IMR-90 (cell line): ENCODE results near the gene GUCY1A2. TPM values are rescaled to one million over a fixed set of nuclear protein-coding genes. Genes with fewer than 3 reads are reported as not detected.

Source experiments
- ATAC-seq: fragments of 200-7000 bp; cut with Tn5 transposase; 2 replicates; pipeline ENCODE4 v1.9.1; 2020; ENCODE audit warnings: low read depth, mild to moderate bottlenecking, moderate library complexity
- BruUV-seq: library from RNA; stranded (reverse); fragments of 400-500 nt; replicated peaks from 2 replicates; lab custom pipeline; 2021; lab: Mats Ljungman, UMichigan
- CTCF ChIA-PET: fragments of 300-600 bp; formaldehyde crosslinking; extraction: SDS; loops from one replicate; lab custom pipeline; 2021; ENCODE audit warnings: antibody characterized with exemption; lab: Yijun Ruan, JAX
- POLR2A ChIA-PET: fragments of 300-600 bp; sonication (Branson Sonifier 250); formaldehyde crosslinking; loops from one replicate; lab custom pipeline; 2022; ENCODE audit warnings: antibody characterized with exemption; ENCODE audit not compliant: unreplicated experiment; lab: Charles Lee
- DNase-seq: peaks from one replicate; pipeline ENCODE4 v3.0.0; 2013
- H2AFZ ChIP-seq: replicated peaks from 2 replicates; pipeline ENCODE3; 2013; ENCODE audit warnings: low read length, mild to moderate bottlenecking; ENCODE audit not compliant: poor library complexity
- H2AK5ac ChIP-seq: 2 replicates; pipeline ENCODE4 v1.6.1; 2013; ENCODE audit warnings: low read depth, low read length, inconsistent platforms
- H2AK9ac ChIP-seq: replicated peaks from 2 replicates; pipeline ENCODE3; 2013; ENCODE audit warnings: mild to moderate bottlenecking, low read depth, low read length, moderate library complexity; ENCODE audit not compliant: poor library complexity
- H2BK120ac ChIP-seq: 2 replicates; pipeline ENCODE4 v1.6.1; 2013; ENCODE audit warnings: low read depth, low read length, inconsistent platforms
- H2BK15ac ChIP-seq: 3 replicates; pipeline ENCODE4 v1.6.1; 2013; ENCODE audit warnings: low read depth, low read length, inconsistent platforms
- H2BK20ac ChIP-seq: 2 replicates; pipeline ENCODE4 v1.6.1; 2013; ENCODE audit warnings: low read depth, mild to moderate bottlenecking, inconsistent platforms, low read length, moderate library complexity
- H2BK5ac ChIP-seq: 2 replicates; pipeline ENCODE4 v1.6.1; 2013; ENCODE audit warnings: mild to moderate bottlenecking, low read depth, low read length, inconsistent platforms; ENCODE audit not compliant: poor library complexity, severe bottlenecking
- H3K14ac ChIP-seq: replicated peaks from 2 replicates; pipeline ENCODE4 v1.6.1; 2013; ENCODE audit warnings: low read depth, low read length, inconsistent platforms
- H3K18ac ChIP-seq: 2 replicates; pipeline ENCODE4 v1.6.1; 2013; ENCODE audit warnings: low read depth, low read length, control low read depth
- H3K23ac ChIP-seq: 2 replicates; pipeline ENCODE4 v1.6.1; 2013; ENCODE audit warnings: low read depth, low read length, inconsistent platforms
- H3K27ac ChIP-seq: 2 replicates; pipeline ENCODE4 v1.5.1; 2013; ENCODE audit warnings: mild to moderate bottlenecking, control low read depth, low read length; ENCODE audit not compliant: insufficient read depth
- H3K27me3 ChIP-seq: 2 replicates; pipeline ENCODE4 v1.6.1; 2013; ENCODE audit warnings: low read length; ENCODE audit not compliant: control insufficient read depth, insufficient read depth
- H3K36me3 ChIP-seq: 2 replicates; pipeline ENCODE4 v1.6.1; 2013; ENCODE audit warnings: low read length, mixed read lengths; ENCODE audit not compliant: control insufficient read depth, insufficient read depth
- H3K4ac ChIP-seq: 2 replicates; pipeline ENCODE4 v1.6.1; 2013; ENCODE audit warnings: low read depth, low read length, inconsistent platforms
- H3K4me1 ChIP-seq: 2 replicates; pipeline ENCODE4 v1.6.1; 2013; ENCODE audit warnings: low read length, mixed read lengths; ENCODE audit not compliant: control insufficient read depth, insufficient read depth
- H3K4me2 ChIP-seq: 2 replicates; pipeline ENCODE4 v1.6.1; 2013; ENCODE audit warnings: low read depth, mild to moderate bottlenecking, control low read depth, low read length, moderate library complexity
- H3K4me3 ChIP-seq: 2 replicates; pipeline ENCODE4 v1.5.1; 2013; ENCODE audit warnings: low read depth, mild to moderate bottlenecking, control low read depth, low read length, moderate library complexity; ENCODE audit not compliant: insufficient read depth
- H3K56ac ChIP-seq: 2 replicates; pipeline ENCODE4 v1.6.1; 2013; ENCODE audit warnings: low read length, inconsistent platforms; ENCODE audit not compliant: insufficient read depth; ENCODE audit errors: extremely low read depth
- H3K79me1 ChIP-seq, 2 experiments: 2 replicates each; pipeline ENCODE4 v1.6.1; 2013; ENCODE audit warnings: low read length in 2 of 2, inconsistent platforms in 1 of 2, low read depth in 1 of 2
- H3K9ac ChIP-seq: 2 replicates; pipeline ENCODE4 v1.6.1; 2013; ENCODE audit warnings: low read depth, low read length, control low read depth
- H3K9me1 ChIP-seq: 2 replicates; pipeline ENCODE4 v1.6.1; 2013; ENCODE audit warnings: low read length, inconsistent platforms; ENCODE audit not compliant: insufficient read depth
- H3K9me3 ChIP-seq: 2 replicates; pipeline ENCODE4 v1.6.1; 2013; ENCODE audit warnings: low read length; ENCODE audit not compliant: control insufficient read depth, insufficient read depth
- H4K20me1 ChIP-seq: 2 replicates; pipeline ENCODE4 v1.6.1; 2013; ENCODE audit warnings: low read length, inconsistent platforms; ENCODE audit not compliant: insufficient read depth
- H4K5ac ChIP-seq: 2 replicates; pipeline ENCODE4 v1.6.1; 2013; ENCODE audit warnings: mild to moderate bottlenecking, low read depth, low read length, control low read depth
- H4K8ac ChIP-seq, 2 experiments: 2 replicates each; pipeline ENCODE4 v1.6.1; 2013; ENCODE audit warnings: low read depth in 2 of 2, low read length in 2 of 2, control low read depth in 1 of 2, inconsistent platforms in 1 of 2
- H4K91ac ChIP-seq: 2 replicates; pipeline ENCODE4 v1.6.1; 2013; ENCODE audit warnings: low read depth, low read length, inconsistent platforms; ENCODE audit not compliant: insufficient read depth
- BHLHE40 ChIP-seq: fragments of 150-350 bp; IDR thresholded peaks from 2 replicates; pipeline ENCODE4 v1.6.1; 2016; ENCODE audit warnings: mild to moderate bottlenecking, low read depth, low read length
- CEBPB ChIP-seq: IDR thresholded peaks from 2 replicates; pipeline ENCODE4 v1.6.1; 2012; ENCODE audit warnings: low read depth, low read length, improper control_type of control experiment
- CHD1 ChIP-seq: IDR thresholded peaks from 2 replicates; pipeline ENCODE4 v1.6.1; 2012; ENCODE audit warnings: low read depth, low read length, improper control_type of control experiment
- CTCF ChIP-seq: conservative IDR thresholded peaks from 2 replicates; pipeline ENCODE4 v1.5.1; 2012; ENCODE audit warnings: mild to moderate bottlenecking, low read depth, low read length, improper control_type of control experiment
- FOS ChIP-seq: fragments of 150-350 bp; IDR thresholded peaks from 2 replicates; pipeline ENCODE4 v1.6.1; 2016; ENCODE audit warnings: low read depth, low read length
- MAFK ChIP-seq: IDR thresholded peaks from 2 replicates; pipeline ENCODE4 v1.6.1; 2012; ENCODE audit warnings: low read depth, low read length, improper control_type of control experiment
- MAZ ChIP-seq: IDR thresholded peaks from 2 replicates; pipeline ENCODE4 v1.6.1; 2012; ENCODE audit warnings: low read depth, mild to moderate bottlenecking, low read length, improper control_type of control experiment, moderate library complexity, borderline replicate concordance
- MXI1 ChIP-seq: IDR thresholded peaks from 2 replicates; pipeline ENCODE4 v1.6.1; 2012; ENCODE audit warnings: low read depth, mild to moderate bottlenecking, low read length, moderate library complexity, borderline replicate concordance
- NFE2L2 ChIP-seq: fragments of 150-350 bp; IDR thresholded peaks from 2 replicates; pipeline ENCODE4 v1.6.1; 2016; ENCODE audit warnings: low read depth, mild to moderate bottlenecking, low read length
- POLR2A ChIP-seq: IDR thresholded peaks from 2 replicates; pipeline ENCODE4 v1.6.1; 2012; ENCODE audit warnings: mild to moderate bottlenecking, low read depth, low read length
- RAD21 ChIP-seq: IDR thresholded peaks from 2 replicates; pipeline ENCODE4 v1.6.1; 2012; ENCODE audit warnings: low read length, improper control_type of control experiment
- RCOR1 ChIP-seq: IDR thresholded peaks from 2 replicates; pipeline ENCODE4 v1.6.1; 2012; ENCODE audit warnings: mild to moderate bottlenecking, low read length, improper control_type of control experiment; ENCODE audit not compliant: insufficient replicate concordance
- RFX5 ChIP-seq: IDR thresholded peaks from 2 replicates; pipeline ENCODE4 v1.8.0; 2012; ENCODE audit warnings: low read depth, mild to moderate bottlenecking, low read length, moderate library complexity
- SMC3 ChIP-seq: fragments of 150-350 bp; IDR thresholded peaks from 2 replicates; pipeline ENCODE4 v1.6.1; 2016; ENCODE audit warnings: low read depth, mild to moderate bottlenecking, antibody characterized with exemption, low read length, moderate library complexity
- WGBS, 2 experiments: methylation state at CpG; one replicate each; pipeline versions ENCODE4 v1.1.5 to v1.1.7; 2013; ENCODE audit warnings: missing lambda C conversion rate in 2 of 2; ENCODE audit not compliant: insufficient read length in 1 of 2; ENCODE audit errors: extremely low coverage in 2 of 2; 5-methylcytosine and 5-hydroxymethylcytosine counted together
- dilution Hi-C: fragments of 300-500 bp; cut with HindIII; formaldehyde crosslinking; loops from one replicate; pipeline ENCODE4 v1.14.3; 2018; ENCODE audit warnings: low sequenced_read_pairs; ENCODE audit not compliant: unreplicated experiment
- in situ Hi-C: fragments of 300-500 bp; cut with MboI; formaldehyde crosslinking; loops from 3 replicates; pipeline ENCODE4 v1.14.3; 2019; ENCODE audit warnings: low sequenced_read_pairs, inconsistent platforms, mixed read lengths
- intact Hi-C: fragments of 100-400 bp; cut with micrococcal nuclease; formaldehyde crosslinking; loops from 2 replicates; pipeline ENCODE4 v1.10.0; 2022
- polyA plus RNA-seq, 3 experiments: library from polyadenylated mRNA; depleted of rRNA; stranded (reverse); fragments of >200 nt; gene quantifications; 2 replicates each; pipeline ENCODE4 v1.2.3, GENCODE V29; 2012; ENCODE audit warnings: low replicate concordance in 1 of 3
- total RNA-seq: library from RNA; depleted of rRNA; stranded (reverse); fragments of >200 nt; gene quantifications from 2 replicates; pipeline ENCODE4 v1.2.3, GENCODE V29; 2012
- TF ChIP-seq, protein P1 (sequence below): fragments of 150-350 bp; IDR thresholded peaks from 2 replicates; pipeline ENCODE4 v1.6.1; 2017; ENCODE audit warnings: mild to moderate bottlenecking, antibody characterized with exemption, low read length, low read depth
- TF ChIP-seq, protein P2 (sequence below): fragments of 150-350 bp; IDR thresholded peaks from 2 replicates; pipeline ENCODE4 v1.6.1; 2016; ENCODE audit warnings: low read depth, mild to moderate bottlenecking, low read length, moderate library complexity, borderline replicate concordance

The GUCY1A2 gene
- total and polyA plus RNA-seq, 2 of the 4 experiments (the other 2 are of a cell fraction): under 0.01 to 0.03 TPM

GRCh38 chr11:106821826-106822225 is 196.4 kb downstream of the GUCY1A2 start:
- WGBS, 2 experiments: no CpG with 5 or more reads among the region's 2 CpGs
- H3K79me1 ChIP-seq: no peaks in the 10 kb centered on the region
- H4K8ac ChIP-seq: no peak overlapping the region
- H3K4ac ChIP-seq: no peak overlapping the region
- TF ChIP-seq, protein P1, sequence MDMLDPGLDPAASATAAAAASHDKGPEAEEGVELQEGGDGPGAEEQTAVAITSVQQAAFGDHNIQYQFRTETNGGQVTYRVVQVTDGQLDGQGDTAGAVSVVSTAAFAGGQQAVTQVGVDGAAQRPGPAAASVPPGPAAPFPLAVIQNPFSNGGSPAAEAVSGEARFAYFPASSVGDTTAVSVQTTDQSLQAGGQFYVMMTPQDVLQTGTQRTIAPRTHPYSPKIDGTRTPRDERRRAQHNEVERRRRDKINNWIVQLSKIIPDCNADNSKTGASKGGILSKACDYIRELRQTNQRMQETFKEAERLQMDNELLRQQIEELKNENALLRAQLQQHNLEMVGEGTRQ: no peak
- TF ChIP-seq CEBPB: no peak
- TF ChIP-seq CHD1: no peak
- TF ChIP-seq MAZ: no peak
- TF ChIP-seq SMC3: no peak
- TF ChIP-seq POLR2A: no peak
- no peak for TF ChIP-seq MXI1
- no peak for TF ChIP-seq FOS
- TF ChIP-seq BHLHE40: no peak
- no peak for TF ChIP-seq CTCF
- TF ChIP-seq RCOR1: no peak
- TF ChIP-seq NFE2L2: no peak
- no peak for TF ChIP-seq RAD21
- no peak for TF ChIP-seq RFX5
- TF ChIP-seq MAFK: no peak
- TF ChIP-seq, protein P2, sequence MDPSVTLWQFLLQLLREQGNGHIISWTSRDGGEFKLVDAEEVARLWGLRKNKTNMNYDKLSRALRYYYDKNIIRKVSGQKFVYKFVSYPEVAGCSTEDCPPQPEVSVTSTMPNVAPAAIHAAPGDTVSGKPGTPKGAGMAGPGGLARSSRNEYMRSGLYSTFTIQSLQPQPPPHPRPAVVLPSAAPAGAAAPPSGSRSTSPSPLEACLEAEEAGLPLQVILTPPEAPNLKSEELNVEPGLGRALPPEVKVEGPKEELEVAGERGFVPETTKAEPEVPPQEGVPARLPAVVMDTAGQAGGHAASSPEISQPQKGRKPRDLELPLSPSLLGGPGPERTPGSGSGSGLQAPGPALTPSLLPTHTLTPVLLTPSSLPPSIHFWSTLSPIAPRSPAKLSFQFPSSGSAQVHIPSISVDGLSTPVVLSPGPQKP: no peak
- H2BK20ac ChIP-seq: no peak overlapping the region
- no peak overlapping the region for H2BK120ac ChIP-seq
- H3K9me1 ChIP-seq: no peaks in the 10 kb centered on the region
- POLR2A ChIA-PET: no interaction called here
- CTCF ChIA-PET: interaction anchor here (0.6 kb wide), 1 partner anchor 629 kb away, joined by 5 read pairs; no protein-coding TSS in a partner anchor
- H2BK5ac ChIP-seq: no peak overlapping the region
- no peak overlapping the region for H3K4me3 ChIP-seq
- no peaks in the 10 kb centered on the region for H3K4me1 ChIP-seq
- no peak overlapping the region for H3K23ac ChIP-seq
- H2AK9ac ChIP-seq: no peak overlapping the region
- H4K20me1 ChIP-seq: no peaks in the 10 kb centered on the region
- no peak overlapping the region for H3K14ac ChIP-seq
- no peak overlapping the region for H3K27ac ChIP-seq
- H3K9me3 ChIP-seq: no peaks in the 10 kb centered on the region
- no peak overlapping the region for H3K18ac ChIP-seq
- BruUV-seq: no TSS peak
- no peak overlapping the region for H2AK5ac ChIP-seq
- DNase-seq (no peak), ATAC-seq (no peak)
- no peak overlapping the region for H3K56ac ChIP-seq
- H2AFZ ChIP-seq: no peak overlapping the region
- H3K27me3 ChIP-seq: no peaks in the 10 kb centered on the region
- no peak overlapping the region for H2BK15ac ChIP-seq
- intact Hi-C loops (no loop called here), dilution Hi-C loops (no loop called here), in situ Hi-C loops (no loop called here)
- no peak overlapping the region for H4K5ac ChIP-seq
- H3K36me3 ChIP-seq: no peaks in the 10 kb centered on the region
- no peak overlapping the region for H4K91ac ChIP-seq
- no peak overlapping the region for H3K4me2 ChIP-seq
- no peak overlapping the region for H3K9ac ChIP-seq
